Measurements from ENCODE around the gene ADAM15. TPM values are rescaled to one million over a fixed set of nuclear protein-coding genes. Genes with fewer than 3 reads are reported as not detected.

The ADAM15 gene, protein sequence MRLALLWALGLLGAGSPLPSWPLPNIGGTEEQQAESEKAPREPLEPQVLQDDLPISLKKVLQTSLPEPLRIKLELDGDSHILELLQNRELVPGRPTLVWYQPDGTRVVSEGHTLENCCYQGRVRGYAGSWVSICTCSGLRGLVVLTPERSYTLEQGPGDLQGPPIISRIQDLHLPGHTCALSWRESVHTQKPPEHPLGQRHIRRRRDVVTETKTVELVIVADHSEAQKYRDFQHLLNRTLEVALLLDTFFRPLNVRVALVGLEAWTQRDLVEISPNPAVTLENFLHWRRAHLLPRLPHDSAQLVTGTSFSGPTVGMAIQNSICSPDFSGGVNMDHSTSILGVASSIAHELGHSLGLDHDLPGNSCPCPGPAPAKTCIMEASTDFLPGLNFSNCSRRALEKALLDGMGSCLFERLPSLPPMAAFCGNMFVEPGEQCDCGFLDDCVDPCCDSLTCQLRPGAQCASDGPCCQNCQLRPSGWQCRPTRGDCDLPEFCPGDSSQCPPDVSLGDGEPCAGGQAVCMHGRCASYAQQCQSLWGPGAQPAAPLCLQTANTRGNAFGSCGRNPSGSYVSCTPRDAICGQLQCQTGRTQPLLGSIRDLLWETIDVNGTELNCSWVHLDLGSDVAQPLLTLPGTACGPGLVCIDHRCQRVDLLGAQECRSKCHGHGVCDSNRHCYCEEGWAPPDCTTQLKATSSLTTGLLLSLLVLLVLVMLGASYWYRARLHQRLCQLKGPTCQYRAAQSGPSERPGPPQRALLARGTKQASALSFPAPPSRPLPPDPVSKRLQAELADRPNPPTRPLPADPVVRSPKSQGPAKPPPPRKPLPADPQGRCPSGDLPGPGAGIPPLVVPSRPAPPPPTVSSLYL
- 72.0 and 74.8 TPM in 2 replicates for total RNA-seq

DNA sequence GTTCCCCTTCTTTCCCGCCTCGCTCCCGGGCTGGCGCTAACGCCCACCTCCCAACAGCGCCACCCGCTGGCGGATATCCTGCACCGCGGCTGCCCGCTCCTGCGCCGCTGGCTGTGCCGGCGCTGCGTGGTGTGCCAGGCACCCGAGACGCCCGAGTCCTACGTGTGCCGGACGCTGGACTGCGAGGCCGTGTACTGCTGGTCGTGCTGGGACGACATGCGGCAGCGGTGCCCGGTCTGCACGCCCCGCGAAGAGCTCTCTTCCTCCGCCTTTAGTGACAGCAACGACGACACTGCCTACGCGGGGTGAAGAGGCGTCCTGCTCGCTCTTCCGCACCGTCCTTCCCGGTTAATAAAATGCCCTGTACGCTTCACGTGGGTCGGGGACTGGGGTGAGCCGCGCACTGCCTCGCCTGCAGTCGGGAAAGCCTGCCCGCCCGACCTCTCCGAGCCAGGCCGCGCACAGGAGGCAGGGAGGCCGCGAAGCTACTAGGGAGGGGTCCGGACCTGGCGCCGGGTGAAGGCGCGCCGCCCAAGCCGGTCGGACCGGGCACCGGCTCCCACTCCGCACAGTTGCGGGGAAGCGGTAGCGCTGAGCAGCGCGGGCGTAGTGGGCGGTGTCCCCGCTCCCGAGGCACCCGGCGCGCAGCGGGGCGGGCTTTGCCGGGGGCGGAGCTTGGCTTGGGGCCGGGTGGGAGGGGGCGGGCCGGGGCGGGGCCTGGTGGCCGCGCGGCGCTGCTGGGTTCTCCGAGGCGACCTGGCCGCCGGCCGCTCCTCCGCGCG, at the start of gene ADAM15:
ADAM15 (plus strand) TSS at position 757 of the 782 bp plus-strand sequence. CDS start 71 bp downstream, outside the sequence.
- DNase-seq (ENCODE audit: low spot score), result peak; percentile 75
- Mint-ChIP-seq H3K27ac (peak within 1 kb of the TSS; percentile 79), H3K36me3 (ENCODE audit: low read depth) (peaks cover 4% of the 10 kb centered on the region), H3K4me1 (ENCODE audit: low read depth) (peaks cover 24% of the 10 kb centered on the region), H3K9me3 (no peaks in the 10 kb centered on the region), H3K4me3 (ENCODE audit: low read depth) (peak within 1 kb of the TSS; percentile 84), H3K27me3 (ENCODE audit: low read depth) (no peaks in the 10 kb centered on the region)
- intact Hi-C loops (cut with micrococcal nuclease), result loop anchor here (1.0 kb wide), 2 partner anchors 13 to 34 kb away; partner anchors contain the start of gene EFNA4

DNA sequence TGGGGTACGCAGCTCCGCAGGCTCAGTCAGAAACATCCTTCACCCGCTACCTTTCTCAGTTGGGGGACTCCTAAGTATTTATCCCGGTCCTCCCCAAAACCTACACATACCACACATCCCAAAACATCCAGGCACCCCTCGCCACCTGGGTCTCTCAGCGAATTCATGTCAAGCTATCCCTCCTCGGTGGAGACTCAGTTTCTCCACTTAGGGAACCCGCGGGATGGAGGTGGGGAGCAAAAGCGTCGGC, 49.8 kb upstream of the ADAM15 start:
- no peak for DNase-seq (ENCODE audit: low spot score)
- Mint-ChIP-seq H3K36me3 (ENCODE audit: low read depth) (peaks cover 18% of the 10 kb centered on the region), H3K4me1 (ENCODE audit: low read depth) (peaks cover 41% of the 10 kb centered on the region), H3K27ac (peak overlapping the region; percentile 83), H3K4me3 (ENCODE audit: low read depth) (peak overlapping the region; percentile 97), H3K27me3 (ENCODE audit: low read depth) (no peaks in the 10 kb centered on the region), H3K9me3 (no peaks in the 10 kb centered on the region)
- intact Hi-C loops (cut with micrococcal nuclease), result loop anchor here (1.0 to 10.0 kb wide), 5 partner anchors 8 to 444 kb away; partner anchors contain the start of genes PBXIP1 and UBE2Q1

DNA sequence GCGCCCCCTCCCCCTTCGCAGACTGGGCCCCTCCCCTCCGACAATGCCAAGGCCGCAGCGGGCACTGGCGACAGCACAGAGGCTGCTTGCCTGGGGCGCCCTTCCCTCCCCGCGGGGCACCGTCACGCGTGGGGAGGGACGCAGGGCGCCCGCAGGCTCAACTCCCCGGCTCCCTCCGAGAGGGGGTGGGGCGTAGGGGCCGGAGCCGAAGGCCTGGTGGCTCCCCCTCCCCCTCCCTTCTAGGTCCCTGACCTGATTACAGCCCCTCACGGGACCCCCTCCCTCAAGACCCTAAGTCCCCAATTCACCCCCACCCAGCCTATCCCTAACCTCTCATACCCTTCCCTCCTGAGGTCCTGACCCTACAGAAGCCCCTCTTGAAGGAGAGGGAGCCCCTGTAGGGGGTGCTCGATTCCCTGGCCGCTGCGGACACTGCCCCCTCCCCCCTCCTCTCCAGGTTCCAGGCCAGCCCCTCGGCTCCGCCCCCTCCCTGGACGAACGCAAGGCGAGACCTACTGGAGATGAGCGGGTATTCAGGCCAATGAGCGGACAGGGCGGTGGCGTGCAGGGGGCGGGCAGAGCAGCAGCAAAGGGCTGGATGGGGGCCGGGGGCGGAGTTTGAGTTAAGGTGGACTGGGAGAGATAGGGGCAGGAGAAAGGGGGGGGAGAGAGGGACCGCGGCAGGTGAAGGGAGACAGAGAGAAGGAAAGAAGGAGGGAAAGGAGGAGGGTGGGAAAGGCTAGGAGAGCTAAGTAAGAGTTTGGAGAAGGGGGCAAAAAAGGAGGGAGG, 49.2 kb upstream of the ADAM15 start:
- peak; percentile 98 for DNase-seq (ENCODE audit: low spot score)
- Mint-ChIP-seq H3K9me3 (no peaks in the 10 kb centered on the region), H3K27ac (peak overlapping the region; percentile 97), H3K27me3 (ENCODE audit: low read depth) (no peaks in the 10 kb centered on the region), H3K36me3 (ENCODE audit: low read depth) (peaks cover 19% of the 10 kb centered on the region), H3K4me3 (ENCODE audit: low read depth) (peak overlapping the region; percentile 97), H3K4me1 (ENCODE audit: low read depth) (peaks cover 47% of the 10 kb centered on the region)
- intact Hi-C loops (cut with micrococcal nuclease), result loop anchor here (1.0 to 10.0 kb wide), 5 partner anchors 7 to 445 kb away; partner anchors contain the start of genes PBXIP1 and UBE2Q1

DNA sequence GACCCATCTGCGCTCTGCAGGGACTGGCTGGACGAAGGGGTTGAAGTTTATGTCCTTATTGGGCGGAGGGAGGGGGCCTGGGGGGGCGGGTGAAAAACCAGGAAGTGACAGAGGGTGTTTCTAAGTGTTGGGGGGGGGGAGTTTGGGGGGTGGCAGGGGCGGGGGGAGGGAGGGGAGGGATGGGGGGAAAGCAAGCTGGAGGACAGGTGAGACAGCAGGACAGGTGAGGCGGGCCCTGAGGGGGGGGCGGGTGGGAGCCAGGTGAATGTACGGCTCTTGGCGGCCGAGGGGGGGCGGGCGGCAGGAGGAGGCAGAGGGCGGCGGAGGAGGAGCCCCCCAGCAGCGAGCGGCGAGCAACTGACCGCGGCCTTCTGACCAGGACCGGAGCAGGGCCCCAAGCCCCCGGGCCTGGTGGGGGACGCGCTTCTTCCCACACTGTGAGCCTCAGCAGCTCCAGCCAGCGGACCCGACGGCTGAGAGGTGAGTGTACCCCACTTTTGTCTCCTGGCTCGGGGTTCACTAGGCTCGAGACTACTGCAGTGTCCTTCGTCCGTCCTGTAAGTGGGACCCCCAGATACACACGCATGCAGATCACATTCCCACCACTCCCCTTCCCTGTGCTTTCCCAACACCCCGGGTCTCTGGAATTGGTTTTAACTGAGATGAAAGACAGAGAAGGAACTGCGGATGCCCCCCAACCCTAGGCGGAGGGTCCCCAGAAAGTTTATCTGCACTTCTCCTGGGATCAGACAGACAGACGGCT, 48.5 kb upstream of the ADAM15 start, which contains the start of gene ZBTB7B:
ZBTB7B (plus strand) TSS at position 339 of the 763 bp plus-strand sequence. CDS start 11,859 bp downstream, outside the sequence.
- Mint-ChIP-seq H3K36me3 (ENCODE audit: low read depth) (peaks cover 19% of the 10 kb centered on the region), H3K9me3 (no peaks in the 10 kb centered on the region), H3K27ac (peak within 1 kb of the TSS; percentile 97), H3K4me1 (ENCODE audit: low read depth) (peaks cover 43% of the 10 kb centered on the region), H3K4me3 (ENCODE audit: low read depth) (peak within 1 kb of the TSS; percentile 97), H3K27me3 (ENCODE audit: low read depth) (no peaks in the 10 kb centered on the region)
- DNase-seq (ENCODE audit: low spot score), result no peak
- intact Hi-C loops (cut with micrococcal nuclease), result loop anchor here (5.0 to 10.0 kb wide), 4 partner anchors 48 to 445 kb away; partner anchors contain the start of genes PBXIP1 and UBE2Q1

DNA sequence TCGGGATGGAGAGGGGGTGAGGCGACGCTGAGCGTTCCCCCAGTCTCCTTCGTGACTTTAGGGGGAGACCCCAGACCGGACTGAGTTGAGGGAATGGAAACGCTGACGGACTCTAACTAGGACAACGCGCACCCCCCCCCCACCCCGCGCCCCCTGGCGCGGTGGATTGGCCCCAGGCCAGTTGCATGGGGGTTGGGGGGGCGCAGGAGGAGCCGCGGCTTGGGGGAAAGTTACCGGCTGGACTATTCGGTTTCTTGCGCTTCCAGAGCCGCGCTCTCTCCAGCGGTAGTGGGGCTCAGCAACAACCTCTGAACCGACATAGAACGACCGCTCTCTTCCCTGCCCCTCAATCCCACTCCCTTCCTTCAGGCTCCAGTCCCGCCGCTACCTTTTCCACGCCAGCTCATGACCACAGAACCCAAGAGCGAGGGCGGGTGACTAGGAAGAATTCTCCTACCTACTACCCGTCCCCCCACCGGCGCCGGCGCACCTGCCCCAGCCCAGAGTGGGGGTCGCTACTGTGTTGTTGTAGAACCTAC, 47.8 kb upstream of the ADAM15 start:
- Mint-ChIP-seq H3K4me3 (ENCODE audit: low read depth) (peak overlapping the region; percentile 94), H3K27ac (peak overlapping the region; percentile 89), H3K4me1 (ENCODE audit: low read depth) (peaks cover 38% of the 10 kb centered on the region), H3K36me3 (ENCODE audit: low read depth) (peaks cover 19% of the 10 kb centered on the region), H3K9me3 (no peaks in the 10 kb centered on the region), H3K27me3 (ENCODE audit: low read depth) (no peaks in the 10 kb centered on the region)
- intact Hi-C loops (cut with micrococcal nuclease), result loop anchor here (5.0 to 10.0 kb wide), 4 partner anchors 48 to 446 kb away; partner anchors contain the start of genes PBXIP1 and UBE2Q1
- no peak for DNase-seq (ENCODE audit: low spot score)

DNA sequence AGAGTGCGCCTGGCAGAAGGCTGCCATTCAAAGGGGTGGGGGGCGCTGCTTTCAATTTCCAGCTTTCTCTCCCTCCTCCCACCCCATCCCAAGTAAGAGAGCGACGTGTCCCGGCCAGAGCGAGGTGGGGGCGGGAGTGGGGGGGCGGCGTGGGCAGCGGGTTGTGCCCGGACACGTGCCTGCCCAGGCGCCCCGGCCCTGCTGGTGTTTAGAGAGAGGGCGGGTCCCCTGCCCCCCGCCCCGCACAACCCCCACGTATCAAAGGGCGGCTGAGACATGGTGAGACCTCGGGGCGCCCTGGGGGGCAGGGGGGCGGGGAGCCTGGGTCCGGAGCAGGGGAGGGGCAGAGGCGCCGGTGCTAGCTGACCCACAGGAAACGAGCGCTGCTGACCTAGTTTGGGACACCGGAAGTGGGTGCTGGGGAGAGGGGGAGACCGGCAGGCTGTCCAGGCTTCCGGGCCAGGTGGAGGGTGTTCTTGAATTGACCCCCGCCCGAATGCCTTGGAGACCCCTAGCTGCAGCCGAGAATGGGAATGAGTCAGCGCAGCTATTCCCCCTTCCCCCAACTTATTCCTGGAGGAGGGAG, 47.3 kb upstream of the ADAM15 start:
- peak overlapping the region; percentile 89 for H3K27ac Mint-ChIP-seq
- peaks cover 24% of the 10 kb centered on the region for H3K36me3 Mint-ChIP-seq (ENCODE audit: low read depth)
- peaks cover 38% of the 10 kb centered on the region for H3K4me1 Mint-ChIP-seq (ENCODE audit: low read depth)
- H3K9me3 Mint-ChIP-seq, result no peaks in the 10 kb centered on the region
- intact Hi-C loops (cut with micrococcal nuclease), result loop anchor here (5.0 to 10.0 kb wide), 4 partner anchors 49 to 447 kb away; partner anchors contain the start of genes PBXIP1 and UBE2Q1
- peak overlapping the region; percentile 94 for H3K4me3 Mint-ChIP-seq (ENCODE audit: low read depth)
- no peaks in the 10 kb centered on the region for H3K27me3 Mint-ChIP-seq (ENCODE audit: low read depth)
- DNase-seq (ENCODE audit: low spot score), result no peak

DNA sequence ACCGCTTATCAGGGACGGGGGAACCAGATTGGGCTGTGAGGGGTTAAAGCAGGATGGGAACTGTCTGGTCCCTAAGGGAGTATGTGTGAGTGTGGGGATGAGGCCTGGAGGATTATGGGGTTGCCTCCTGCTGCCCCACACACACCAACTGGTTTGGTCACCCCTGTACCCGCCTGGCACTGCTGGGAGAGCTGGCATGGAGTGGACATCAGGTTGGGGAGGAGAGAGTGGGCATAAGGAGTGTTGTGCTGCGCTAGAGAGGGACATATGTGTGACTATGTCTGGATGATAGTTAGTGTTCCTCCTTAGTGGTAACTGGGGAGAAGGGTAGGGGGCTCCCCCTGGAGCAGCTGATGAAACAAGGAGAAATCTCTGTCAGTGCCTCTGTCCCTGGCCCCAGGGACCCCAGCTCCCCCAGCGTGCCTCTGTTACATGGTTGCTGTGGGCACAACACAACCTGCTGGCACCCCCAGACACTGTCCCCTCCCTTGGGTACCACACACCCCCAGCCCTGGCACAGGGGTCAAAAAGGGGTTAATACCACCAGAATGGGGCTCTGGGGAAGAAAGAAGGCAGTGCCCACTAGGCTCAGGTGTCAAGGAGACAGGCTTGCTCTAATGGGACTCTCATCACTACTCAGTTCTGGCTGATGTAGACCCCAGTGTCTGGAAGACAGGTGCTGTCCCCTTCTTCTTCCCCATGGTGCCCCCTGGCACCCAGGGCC, 46.6 kb upstream of the ADAM15 start:
- no peak for DNase-seq (ENCODE audit: low spot score)

DNA sequence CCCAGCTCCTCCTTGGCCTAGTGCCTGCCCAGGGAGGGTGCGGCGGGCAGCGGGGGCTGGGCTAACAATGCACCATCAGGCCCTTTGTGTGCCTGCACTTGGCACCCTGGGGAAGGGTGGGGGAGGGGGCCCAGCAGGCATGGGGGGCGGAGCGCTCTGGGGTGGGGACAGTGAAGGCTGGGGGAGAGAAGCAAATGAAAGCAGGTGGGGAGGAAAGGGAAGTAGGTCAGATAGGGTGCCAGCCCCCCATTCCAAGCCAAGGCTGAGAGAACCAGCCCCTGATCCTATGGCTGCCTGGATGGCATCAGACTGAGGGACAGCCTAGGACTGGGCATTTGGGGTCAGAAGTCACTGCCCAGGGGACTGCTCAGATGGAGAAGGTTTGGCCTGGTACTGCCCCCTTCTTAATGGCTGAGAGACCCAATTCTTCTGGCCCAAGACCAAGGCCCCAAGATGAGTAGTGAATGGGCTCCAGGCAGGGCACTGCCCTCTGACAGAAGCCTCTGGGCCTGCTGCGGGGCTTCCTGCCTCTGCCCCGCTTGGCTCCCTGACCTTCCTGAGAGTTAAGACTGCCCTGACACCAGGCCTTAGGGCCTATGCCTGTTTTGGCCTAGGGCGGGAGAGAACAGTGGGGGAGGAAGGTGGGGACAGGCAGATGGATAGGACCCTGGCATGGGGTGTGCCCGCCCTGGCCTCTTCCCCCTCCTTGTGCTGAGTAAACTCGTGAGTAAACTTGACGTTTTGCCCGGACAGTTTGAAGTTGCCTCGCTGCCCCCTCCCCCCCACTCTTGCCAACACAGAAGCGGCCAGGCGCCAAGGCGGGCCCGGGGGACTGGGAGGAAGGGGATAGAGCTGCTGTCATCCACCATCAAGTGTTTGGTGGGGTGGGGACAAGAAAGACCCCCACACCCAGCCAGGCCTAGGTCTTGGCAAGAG, 45.8 kb upstream of the ADAM15 start:
- H3K27me3 Mint-ChIP-seq (ENCODE audit: low read depth), result no peaks in the 10 kb centered on the region
- H3K4me1 Mint-ChIP-seq (ENCODE audit: low read depth), result peaks cover 30% of the 10 kb centered on the region
- peak overlapping the region; percentile 94 for H3K4me3 Mint-ChIP-seq (ENCODE audit: low read depth)
- no peak for DNase-seq (ENCODE audit: low spot score)
- H3K36me3 Mint-ChIP-seq (ENCODE audit: low read depth), result peaks cover 39% of the 10 kb centered on the region
- intact Hi-C loops (cut with micrococcal nuclease), result loop anchor here (10.0 kb wide), 1 partner anchor 51 kb away; the partner anchor contains the start of gene PBXIP1
- H3K9me3 Mint-ChIP-seq, result no peaks in the 10 kb centered on the region
- peak overlapping the region; percentile 96 for H3K27ac Mint-ChIP-seq

More for the DNA sequence above, 46.6 kb upstream of the ADAM15 start:
- Mint-ChIP-seq H3K9me3 (no peaks in the 10 kb centered on the region), H3K27ac (peak overlapping the region; percentile 84), H3K36me3 (ENCODE audit: low read depth) (peaks cover 30% of the 10 kb centered on the region), H3K4me3 (ENCODE audit: low read depth) (peak overlapping the region; percentile 94), H3K4me1 (ENCODE audit: low read depth) (peaks cover 35% of the 10 kb centered on the region), H3K27me3 (ENCODE audit: low read depth) (no peaks in the 10 kb centered on the region)
- intact Hi-C loops (cut with micrococcal nuclease), result loop anchor here (5.0 to 10.0 kb wide), 4 partner anchors 50 to 447 kb away; partner anchors contain the start of genes PBXIP1 and UBE2Q1

DNA sequence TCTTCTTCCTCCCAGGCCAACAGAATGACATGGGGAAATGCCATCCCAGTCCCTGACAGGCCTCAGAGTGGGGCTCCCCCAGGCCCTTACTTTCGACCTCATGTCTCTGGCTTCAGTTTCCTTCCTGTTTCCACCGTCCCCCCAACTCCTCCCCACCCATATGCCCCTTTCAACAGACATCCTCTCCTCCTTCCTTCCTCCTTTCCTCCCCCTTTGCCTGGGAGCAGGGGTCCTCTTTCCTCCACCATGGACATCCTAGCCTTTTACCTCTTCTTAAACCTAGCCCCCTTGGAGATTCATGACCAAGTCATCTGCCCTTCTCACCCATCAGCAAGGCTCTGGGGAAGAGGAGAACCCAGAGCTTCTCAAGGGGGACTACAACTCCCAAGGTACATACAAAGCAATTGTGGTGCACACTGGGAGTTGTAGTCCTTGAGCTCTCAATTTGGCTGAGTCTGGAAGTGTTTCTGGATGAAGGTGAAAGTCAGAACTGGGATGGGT, 44.5 kb upstream of the ADAM15 start:
- peaks cover 33% of the 10 kb centered on the region for H3K4me1 Mint-ChIP-seq (ENCODE audit: low read depth)
- H3K27ac Mint-ChIP-seq, result peak overlapping the region; percentile 96
- intact Hi-C loops (cut with micrococcal nuclease), result loop anchor here (10.0 kb wide), 1 partner anchor 52 kb away; the partner anchor contains the start of gene PBXIP1
- H3K4me3 Mint-ChIP-seq (ENCODE audit: low read depth), result peak overlapping the region; percentile 76
- no peaks in the 10 kb centered on the region for H3K27me3 Mint-ChIP-seq (ENCODE audit: low read depth)
- no peaks in the 10 kb centered on the region for H3K9me3 Mint-ChIP-seq
- H3K36me3 Mint-ChIP-seq (ENCODE audit: low read depth), result peaks cover 47% of the 10 kb centered on the region
- no peak for DNase-seq (ENCODE audit: low spot score)

Data from activated T-helper 2 cell treated with anti-CD3 and anti-CD28 coated beads, Interferon-gamma antibody, Interleukin-2, Interleukin-4, amounts not matched to agents 10 μg/mL and 5 μg/mL and 100 μg/mL, durations not matched to agents 14 hours and 24 hours and 36 hours (primary cell).